Stimulated activated naive CD4-positive, alpha-beta T cell (primary cell): Measurements from ENCODE around the gene CSNK1G2.

Experiments used
- DNase-seq, 6 experiments: peaks; one replicate each; lab custom pipeline; 2025; lab: John Stamatoyannopoulos, UW

The CSNK1G2 gene

GRCh38 chr19:1941146-1942077, at the start of gene CSNK1G2:
Gene CSNK1G2, plus strand, starts transcription at chr19:1941172. Its CDS starts 28,601 bp downstream, at chr19:1969773.
- DNase-seq = peak in 2 of 6 experiments; percentile 40 to 55

- DNase-seq = no peak
These were observed 47.2 kb upstream of the CSNK1G2 start for GRCh38 chr19:1893791-1894190.

- no peak for DNase-seq
These were observed 44.5 kb upstream of the CSNK1G2 start for GRCh38 chr19:1896508-1896907.

GRCh38 chr19:1901940-1902404, 39.0 kb upstream of the CSNK1G2 start:
- DNase-seq = no peak

- DNase-seq = no peak
These were observed 38.0 kb upstream of the CSNK1G2 start for GRCh38 chr19:1902923-1903322.

- no peak for DNase-seq
These were observed 36.2 kb upstream of the CSNK1G2 start for GRCh38 chr19:1904860-1905109.

- DNase-seq = peak; percentile 93 to 97 (median 96)
These were observed 35.7 kb upstream of the CSNK1G2 start, which contains the start of the genes ADAT3 and SCAMP4 for GRCh38 chr19:1905110-1905862. Gene ADAT3, plus strand, starts transcription at chr19:1905399. Its CDS starts 6,649 bp downstream, at chr19:1912048. Gene SCAMP4, plus strand, starts transcription at chr19:1905399. Its CDS starts 9,621 bp downstream, at chr19:1915020.

GRCh38 chr19:1905863-1906375, 35.1 kb upstream of the CSNK1G2 start:
- no peak for DNase-seq

GRCh38 chr19:1906985-1907562, 33.9 kb upstream of the CSNK1G2 start:
- no peak for DNase-seq

- DNase-seq = no peak
These were observed 33.2 kb upstream of the CSNK1G2 start for GRCh38 chr19:1907563-1908363.

- DNase-seq = no peak
These were observed 32.7 kb upstream of the CSNK1G2 start for GRCh38 chr19:1908364-1908678.

- DNase-seq = no peak
These were observed 31.3 kb upstream of the CSNK1G2 start for GRCh38 chr19:1909761-1910080.

- DNase-seq = no peak
These were observed 30.8 kb upstream of the CSNK1G2 start for GRCh38 chr19:1910177-1910576.

GRCh38 chr19:1911098-1911497, 29.9 kb upstream of the CSNK1G2 start:
- no peak for DNase-seq

GRCh38 chr19:1911995-1912394, 29.0 kb upstream of the CSNK1G2 start:
- no peak for DNase-seq

- no peak for DNase-seq
These were observed 28.0 kb upstream of the CSNK1G2 start for GRCh38 chr19:1912760-1913505.

- no peak for DNase-seq
These were observed 27.0 kb upstream of the CSNK1G2 start for GRCh38 chr19:1913781-1914577.

- DNase-seq = no peak
These were observed 26.1 kb upstream of the CSNK1G2 start for GRCh38 chr19:1914826-1915341.

GRCh38 chr19:1917146-1917545, 23.8 kb upstream of the CSNK1G2 start:
- DNase-seq = no peak

GRCh38 chr19:1917926-1918325, 23.0 kb upstream of the CSNK1G2 start:
- no peak for DNase-seq
